ENCODE data around the gene POLE.

POLE gene

DNA sequence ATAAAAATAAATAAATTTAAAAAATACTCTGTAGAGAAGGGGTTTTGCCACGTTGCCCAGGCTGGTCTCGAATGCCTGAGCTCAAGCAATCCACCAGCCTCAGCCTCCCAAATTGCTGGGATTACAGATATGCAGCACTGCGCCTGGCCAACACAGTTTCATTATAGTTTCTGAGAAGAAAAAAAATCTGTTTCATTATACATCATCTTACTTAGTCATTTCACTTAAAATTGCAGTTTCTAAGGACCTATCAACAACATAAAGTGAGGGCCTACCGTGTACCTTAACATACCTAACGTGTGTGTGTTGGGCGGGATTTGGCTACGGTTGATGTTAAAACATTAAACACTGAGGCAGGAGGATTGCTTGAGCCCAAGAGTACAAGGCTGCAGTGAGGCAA, 40.3 kb downstream of the POLE start:
- DNase-seq (ENCODE audit: low read depth), result no peak

DNA sequence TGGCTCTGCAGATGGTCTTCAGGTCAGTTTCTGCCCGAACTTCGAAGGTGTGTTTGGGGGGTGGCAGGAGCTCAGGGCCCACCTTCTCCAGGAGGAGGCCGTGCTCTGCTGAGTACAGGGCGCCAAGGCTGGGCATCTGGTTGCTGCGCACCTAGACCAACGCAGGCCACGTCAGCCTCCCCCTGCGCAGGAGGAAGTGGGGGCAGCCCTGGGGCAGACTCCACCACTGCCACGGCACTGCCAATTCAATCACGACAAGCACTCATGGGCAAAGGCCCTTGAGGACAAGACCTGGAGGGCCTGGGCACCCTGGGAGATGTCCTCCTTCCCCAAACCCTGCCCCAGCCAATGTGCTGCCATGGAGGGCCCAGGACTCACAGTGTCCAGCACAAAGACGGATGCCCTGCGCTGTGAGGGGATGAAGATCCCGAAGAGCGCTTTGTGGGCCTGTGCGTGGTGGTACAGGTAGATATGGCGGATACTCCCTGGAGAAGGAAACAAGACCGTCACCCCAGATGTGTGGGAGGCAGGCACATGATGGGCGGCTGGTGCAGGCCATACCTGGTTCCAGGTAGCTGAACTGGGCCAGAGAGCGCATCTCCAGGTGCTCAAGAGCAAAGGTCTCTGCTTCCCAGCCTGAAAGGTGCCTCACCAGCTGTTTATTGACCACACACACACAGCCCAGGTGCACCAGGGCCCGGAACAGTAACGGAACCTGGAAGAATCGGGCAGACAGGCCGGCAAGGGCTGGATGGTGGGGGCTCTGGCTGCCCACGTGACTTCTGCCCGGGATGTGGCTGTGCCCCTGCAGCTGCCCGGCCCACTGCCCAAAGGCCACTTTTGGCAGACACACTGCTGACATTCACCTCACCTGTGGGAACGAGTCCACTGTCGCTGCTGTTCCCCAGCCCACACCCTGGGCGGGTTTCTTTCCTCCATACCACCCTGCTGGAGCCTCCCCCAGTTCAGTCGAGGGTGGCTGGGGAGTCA, 44.0 kb downstream of the POLE start:
- DNase-seq (ENCODE audit: low read depth), result no peak
- in situ Hi-C loops (cut with HindIII; ENCODE audit: low sequenced_read_pairs), result no loop called here
- no peak overlapping the region for H3K4me3 ChIP-seq (ENCODE audit: low read depth, low read length)
- TF ChIP-seq, protein P1, sequence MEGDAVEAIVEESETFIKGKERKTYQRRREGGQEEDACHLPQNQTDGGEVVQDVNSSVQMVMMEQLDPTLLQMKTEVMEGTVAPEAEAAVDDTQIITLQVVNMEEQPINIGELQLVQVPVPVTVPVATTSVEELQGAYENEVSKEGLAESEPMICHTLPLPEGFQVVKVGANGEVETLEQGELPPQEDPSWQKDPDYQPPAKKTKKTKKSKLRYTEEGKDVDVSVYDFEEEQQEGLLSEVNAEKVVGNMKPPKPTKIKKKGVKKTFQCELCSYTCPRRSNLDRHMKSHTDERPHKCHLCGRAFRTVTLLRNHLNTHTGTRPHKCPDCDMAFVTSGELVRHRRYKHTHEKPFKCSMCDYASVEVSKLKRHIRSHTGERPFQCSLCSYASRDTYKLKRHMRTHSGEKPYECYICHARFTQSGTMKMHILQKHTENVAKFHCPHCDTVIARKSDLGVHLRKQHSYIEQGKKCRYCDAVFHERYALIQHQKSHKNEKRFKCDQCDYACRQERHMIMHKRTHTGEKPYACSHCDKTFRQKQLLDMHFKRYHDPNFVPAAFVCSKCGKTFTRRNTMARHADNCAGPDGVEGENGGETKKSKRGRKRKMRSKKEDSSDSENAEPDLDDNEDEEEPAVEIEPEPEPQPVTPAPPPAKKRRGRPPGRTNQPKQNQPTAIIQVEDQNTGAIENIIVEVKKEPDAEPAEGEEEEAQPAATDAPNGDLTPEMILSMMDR (IDR thresholded peaks at IDR 0.05; ENCODE audit: low read depth, low read length, missing control alignments), result no peak

More for the DNA sequence above, 40.3 kb downstream of the POLE start:
- in situ Hi-C loops (cut with HindIII; ENCODE audit: low sequenced_read_pairs), result no loop called here
- H3K4me3 ChIP-seq (ENCODE audit: low read depth, low read length), result no peak overlapping the region
- TF ChIP-seq, protein P1 (IDR thresholded peaks at IDR 0.05; ENCODE audit: low read depth, low read length, missing control alignments), result no peak

DNA sequence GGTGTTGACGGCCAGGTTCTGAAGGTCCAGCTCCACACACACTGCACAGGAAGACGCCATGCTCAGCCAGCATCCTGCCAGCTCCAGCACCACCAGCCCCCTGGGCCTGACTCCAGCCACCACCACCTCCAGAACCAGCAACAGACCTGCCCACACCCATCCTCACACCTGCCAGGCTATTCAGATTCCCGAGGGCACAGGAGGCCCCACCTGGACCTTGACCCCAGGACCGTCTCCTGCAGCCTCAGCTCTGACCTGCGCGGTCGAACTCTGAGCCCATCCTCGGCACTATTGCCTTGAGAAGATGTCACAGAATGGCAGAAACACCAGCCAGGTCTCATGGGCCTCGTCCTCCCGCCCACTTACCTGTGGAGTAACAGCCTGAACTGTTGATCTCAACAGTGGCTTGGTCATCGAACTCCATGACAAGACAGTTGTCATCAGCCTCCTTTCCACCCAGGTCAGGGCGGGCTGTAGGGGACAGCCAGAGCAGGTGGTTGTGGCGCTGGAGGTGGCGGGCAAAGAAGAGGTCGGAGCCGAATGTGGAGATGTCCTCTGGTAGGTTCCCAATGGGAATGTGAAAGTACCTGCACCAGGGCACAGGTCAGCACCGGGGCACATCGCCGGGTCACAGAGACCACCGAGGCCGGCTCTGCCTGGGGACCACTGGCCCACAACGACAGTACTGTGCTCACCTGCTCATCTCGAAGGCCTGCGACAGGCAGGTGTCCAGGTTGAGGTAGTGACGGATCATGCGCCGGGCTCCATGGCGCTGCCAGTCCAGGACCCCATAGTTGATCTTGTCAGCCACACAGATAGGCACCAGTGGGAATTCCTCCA, 45.1 kb downstream of the POLE start:
- H3K4me3 ChIP-seq (ENCODE audit: low read depth, low read length), result no peak overlapping the region
- TF ChIP-seq, protein P1 (IDR thresholded peaks at IDR 0.05; ENCODE audit: low read depth, low read length, missing control alignments), result no peak
- no peak for DNase-seq (ENCODE audit: low read depth)
- in situ Hi-C loops (cut with HindIII; ENCODE audit: low sequenced_read_pairs), result no loop called here

DNA sequence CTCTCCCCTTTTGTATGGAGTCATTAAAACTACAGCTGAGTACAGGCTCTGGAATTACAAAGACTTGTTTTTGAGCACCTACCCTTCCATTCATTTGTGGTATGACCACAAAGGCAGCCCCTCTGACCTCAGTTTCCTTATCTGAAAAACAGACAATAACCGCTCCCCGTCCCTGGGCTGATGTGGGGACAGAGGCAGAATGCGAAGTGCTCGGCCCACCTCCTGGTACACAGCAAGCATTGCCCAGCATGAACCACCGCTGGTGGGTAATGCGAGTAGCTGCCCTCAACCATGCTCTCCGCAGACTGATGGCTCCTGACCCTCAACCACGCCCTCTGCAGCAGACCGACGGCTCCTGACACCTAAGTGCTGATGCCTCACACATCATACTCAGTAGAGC, 46.2 kb downstream of the POLE start:
- DNase-seq (ENCODE audit: low read depth), result no peak
- TF ChIP-seq, protein P1 (IDR thresholded peaks at IDR 0.05; ENCODE audit: low read depth, low read length, missing control alignments), result no peak
- H3K4me3 ChIP-seq (ENCODE audit: low read depth, low read length), result no peak overlapping the region
- in situ Hi-C loops (cut with HindIII; ENCODE audit: low sequenced_read_pairs), result no loop called here

DNA sequence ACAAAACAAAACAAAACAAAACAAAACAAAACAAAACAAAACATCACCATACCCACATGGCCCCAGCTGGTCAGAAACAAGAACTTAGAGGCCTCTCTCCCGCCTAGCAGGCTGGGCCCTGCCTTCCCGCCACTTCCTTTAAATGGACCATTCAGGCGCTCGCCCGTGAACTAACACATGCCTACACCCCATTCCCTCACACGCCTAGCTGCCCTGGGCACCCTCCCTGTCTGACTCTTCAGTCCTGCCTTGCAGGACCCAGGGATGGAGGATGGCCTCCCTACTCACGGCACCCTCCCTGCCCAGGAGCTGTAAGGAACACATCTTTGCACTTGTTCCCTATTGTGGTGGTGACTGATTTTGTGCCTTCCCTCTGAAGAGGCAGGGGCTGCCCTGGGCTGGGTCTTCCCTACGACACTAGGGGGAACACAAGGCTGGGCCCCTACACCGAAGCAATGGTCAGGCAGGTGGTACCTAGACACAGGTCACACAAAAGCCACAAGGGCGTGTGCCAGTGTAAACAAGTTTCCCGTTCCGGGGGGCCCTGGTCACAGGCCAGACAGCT, 47.1 kb downstream of the POLE start:
- DNase-seq (ENCODE audit: low read depth), result no peak
- TF ChIP-seq, protein P1 (IDR thresholded peaks at IDR 0.05; ENCODE audit: low read depth, low read length, missing control alignments), result no peak
- in situ Hi-C loops (cut with HindIII; ENCODE audit: low sequenced_read_pairs), result no loop called here
- no peak overlapping the region for H3K4me3 ChIP-seq (ENCODE audit: low read depth, low read length)
